HG02840 (cell line): Measurements from ENCODE around the gene TNFRSF1B.
"Not testable (repeated sequence)": the region's sequence is repeated elsewhere in the genome, so short reads cannot be mapped to it uniquely, and the experiment has no call there.

ENCODE experiments used
- ATAC-seq: cut with Tn5 transposase; IDR thresholded peaks from one replicate; pipeline ENCODE4 v1.9.1; 2021; ENCODE audit warnings: mild to moderate bottlenecking, moderate library complexity, moderate number of reproducible peaks; ENCODE audit not compliant: unreplicated experiment, low FRiP score

The TNFRSF1B gene

GRCh38 chr1:12208764-12209494 is 42.1 kb downstream of the TNFRSF1B start:
- no peak for ATAC-seq

- ATAC-seq: no peak
Observed at GRCh38 chr1:12209495-12209832, 42.7 kb downstream of the TNFRSF1B start.

GRCh38 chr1:12215118-12215961 is 48.5 kb downstream of the TNFRSF1B start:
- no peak for ATAC-seq

GRCh38 chr1:12219800-12220199 is 53.0 kb downstream of the TNFRSF1B start:
- ATAC-seq: no peak

- no peak for ATAC-seq
Observed at GRCh38 chr1:12220890-12221289, 54.1 kb downstream of the TNFRSF1B start.

- ATAC-seq: not testable (repeated sequence)
Observed at GRCh38 chr1:12222700-12223099, 55.9 kb downstream of the TNFRSF1B start.

- not testable (repeated sequence) for ATAC-seq
Observed at GRCh38 chr1:12224092-12224491, 57.3 kb downstream of the TNFRSF1B start.

- no peak for ATAC-seq
Observed at GRCh38 chr1:12228979-12229378, 62.2 kb downstream of the TNFRSF1B start.

GRCh38 chr1:12229386-12229834 is 62.6 kb downstream of the TNFRSF1B start:
- no peak for ATAC-seq

GRCh38 chr1:12229835-12230548 is 63.2 kb downstream of the TNFRSF1B start, which contains the start of gene VPS13D:
TSS of gene VPS13D (plus strand) at chr1:12230030. CDS start at chr1:12234267, 4,237 bp downstream.
- no peak for ATAC-seq

- ATAC-seq: no peak
Observed at GRCh38 chr1:12230549-12231275, 63.9 kb downstream of the TNFRSF1B start.

GRCh38 chr1:12231276-12231595 is 64.4 kb downstream of the TNFRSF1B start:
- ATAC-seq: no peak

- ATAC-seq: no peak
Observed at GRCh38 chr1:12232221-12232620, 65.4 kb downstream of the TNFRSF1B start.

GRCh38 chr1:12244078-12244477 is 77.3 kb downstream of the TNFRSF1B start:
- ATAC-seq: no peak

GRCh38 chr1:12244585-12244984 is 77.8 kb downstream of the TNFRSF1B start:
- no peak for ATAC-seq

GRCh38 chr1:12245116-12245515 is 78.3 kb downstream of the TNFRSF1B start:
- no peak for ATAC-seq

GRCh38 chr1:12245733-12246132 is 78.9 kb downstream of the TNFRSF1B start:
- no peak for ATAC-seq

GRCh38 chr1:12246584-12246983 is 79.8 kb downstream of the TNFRSF1B start:
- no peak for ATAC-seq

GRCh38 chr1:12249181-12249580 is 82.4 kb downstream of the TNFRSF1B start:
- no peak for ATAC-seq

GRCh38 chr1:12249748-12250147 is 83.0 kb downstream of the TNFRSF1B start:
- ATAC-seq: no peak
